Memory B cell (primary cell): Measurements from ENCODE around the gene REPIN1.

Experiments
- ATAC-seq: fragments of 150-1000 bp; cut with Tn5 transposase; 2 replicates; pipeline ENCODE4 v1.10.0; 2021; ENCODE audit warnings: low read depth, mild to moderate bottlenecking, moderate library complexity
- DNase-seq, 2 donors: peaks; one replicate each; pipeline ENCODE4 v3.0.0; 2022; ENCODE audit warnings: low spot score in 2 of 2
- H3K27ac Mint-ChIP-seq: one replicate; pipeline ENCODE4 v1.8.0; 2022; ENCODE audit warnings: mild to moderate bottlenecking, moderate library complexity, mixed read lengths
- H3K27me3 Mint-ChIP-seq: one replicate; pipeline ENCODE4 v1.8.0; 2022; ENCODE audit warnings: mixed read lengths
- H3K36me3 Mint-ChIP-seq: one replicate; pipeline ENCODE4 v1.8.0; 2022; ENCODE audit warnings: mild to moderate bottlenecking, mixed read lengths
- H3K4me1 Mint-ChIP-seq: one replicate; pipeline ENCODE4 v1.8.0; 2022; ENCODE audit warnings: mixed read lengths
- H3K4me3 Mint-ChIP-seq: one replicate; pipeline ENCODE4 v1.8.0; 2022; ENCODE audit warnings: mild to moderate bottlenecking, moderate library complexity, mixed read lengths
- H3K9me3 Mint-ChIP-seq: one replicate; pipeline ENCODE4 v1.8.0; 2022; ENCODE audit warnings: mixed read lengths

The REPIN1 gene

DNA sequence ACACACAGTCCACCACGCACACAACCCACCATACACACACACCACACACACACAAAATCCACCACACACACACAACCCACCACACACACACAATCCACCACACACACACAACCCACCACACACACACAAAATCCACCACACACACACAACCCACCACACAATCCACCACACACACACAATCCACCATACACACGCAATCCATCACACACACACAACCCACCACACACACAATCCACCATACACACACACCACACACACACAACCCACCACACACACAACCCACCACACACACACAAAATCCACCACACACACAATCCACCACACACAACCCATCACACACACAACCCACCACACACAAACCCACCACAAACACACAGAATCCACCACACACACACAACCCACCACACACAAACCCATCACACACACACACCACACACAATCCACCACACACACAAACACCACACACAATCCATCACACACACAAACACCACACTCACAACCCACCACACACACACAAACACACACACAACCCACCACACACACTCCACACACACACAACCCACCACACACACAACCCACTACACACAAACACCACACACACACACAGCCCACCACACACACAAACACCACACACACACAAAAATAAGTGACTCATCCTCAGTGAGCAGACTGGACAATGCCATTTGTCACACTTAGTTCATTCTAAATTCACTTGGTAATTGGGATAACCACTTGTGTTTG, 8.8 kb upstream of the REPIN1 start:
- H3K36me3 Mint-ChIP-seq: no peaks in the 10 kb centered on the region
- no peak for ATAC-seq
- H3K27ac Mint-ChIP-seq: peak overlapping the region; percentile 93
- no peak overlapping the region for H3K4me3 Mint-ChIP-seq
- peaks cover 29% of the 10 kb centered on the region for H3K4me1 Mint-ChIP-seq
- peaks cover 3% of the 10 kb centered on the region for H3K27me3 Mint-ChIP-seq
- H3K9me3 Mint-ChIP-seq: no peaks in the 10 kb centered on the region
- no peak for DNase-seq

GRCh38 chr7:150360363-150361058, 8.1 kb upstream of the REPIN1 start:
- H3K36me3 Mint-ChIP-seq: no peaks in the 10 kb centered on the region
- no peak overlapping the region for H3K4me3 Mint-ChIP-seq
- peak overlapping the region; percentile 93 for H3K27ac Mint-ChIP-seq
- H3K9me3 Mint-ChIP-seq: no peaks in the 10 kb centered on the region
- peaks cover 30% of the 10 kb centered on the region for H3K4me1 Mint-ChIP-seq
- DNase-seq: no peak
- H3K27me3 Mint-ChIP-seq: peaks cover 3% of the 10 kb centered on the region
- no peak for ATAC-seq

GRCh38 chr7:150361402-150361801, 7.2 kb upstream of the REPIN1 start:
- Mint-ChIP-seq H3K9me3 (no peaks in the 10 kb centered on the region), H3K4me1 (peaks cover 39% of the 10 kb centered on the region), H3K36me3 (no peaks in the 10 kb centered on the region), H3K27me3 (peaks cover 3% of the 10 kb centered on the region), H3K4me3 (no peak overlapping the region), H3K27ac (no peak overlapping the region)
- DNase-seq: no peak
- no peak for ATAC-seq

- Mint-ChIP-seq H3K4me1 (peaks cover 39% of the 10 kb centered on the region), H3K36me3 (no peaks in the 10 kb centered on the region), H3K27me3 (peaks cover 3% of the 10 kb centered on the region), H3K27ac (peak overlapping the region; percentile 28), H3K9me3 (no peaks in the 10 kb centered on the region), H3K4me3 (no peak overlapping the region)
- ATAC-seq (no peak), DNase-seq (no peak)
Observed at GRCh38 chr7:150361807-150362621, 6.6 kb upstream of the REPIN1 start.

GRCh38 chr7:150363370-150363769, 5.3 kb upstream of the REPIN1 start:
- DNase-seq (no peak), ATAC-seq (no peak)
- H3K4me1 Mint-ChIP-seq: peaks cover 34% of the 10 kb centered on the region
- H3K9me3 Mint-ChIP-seq: no peaks in the 10 kb centered on the region
- H3K27ac Mint-ChIP-seq: peak overlapping the region; percentile 100
- H3K36me3 Mint-ChIP-seq: no peaks in the 10 kb centered on the region
- H3K27me3 Mint-ChIP-seq: peaks cover 3% of the 10 kb centered on the region
- H3K4me3 Mint-ChIP-seq: no peak overlapping the region

GRCh38 chr7:150363872-150364271, 4.8 kb upstream of the REPIN1 start:
- ATAC-seq (peak; percentile 18), DNase-seq (no peak)
- Mint-ChIP-seq H3K27ac (peak overlapping the region; percentile 100), H3K36me3 (no peaks in the 10 kb centered on the region), H3K4me3 (peak overlapping the region; percentile 39), H3K9me3 (no peaks in the 10 kb centered on the region), H3K27me3 (peaks cover 3% of the 10 kb centered on the region), H3K4me1 (peaks cover 34% of the 10 kb centered on the region)

- Mint-ChIP-seq H3K9me3 (no peaks in the 10 kb centered on the region), H3K27ac (peak overlapping the region; percentile 100), H3K36me3 (no peaks in the 10 kb centered on the region), H3K4me3 (no peak overlapping the region), H3K27me3 (no peaks in the 10 kb centered on the region), H3K4me1 (peaks cover 30% of the 10 kb centered on the region)
- no peak for ATAC-seq
- no peak for DNase-seq
Observed at GRCh38 chr7:150365194-150365593, 3.4 kb upstream of the REPIN1 start.

DNA sequence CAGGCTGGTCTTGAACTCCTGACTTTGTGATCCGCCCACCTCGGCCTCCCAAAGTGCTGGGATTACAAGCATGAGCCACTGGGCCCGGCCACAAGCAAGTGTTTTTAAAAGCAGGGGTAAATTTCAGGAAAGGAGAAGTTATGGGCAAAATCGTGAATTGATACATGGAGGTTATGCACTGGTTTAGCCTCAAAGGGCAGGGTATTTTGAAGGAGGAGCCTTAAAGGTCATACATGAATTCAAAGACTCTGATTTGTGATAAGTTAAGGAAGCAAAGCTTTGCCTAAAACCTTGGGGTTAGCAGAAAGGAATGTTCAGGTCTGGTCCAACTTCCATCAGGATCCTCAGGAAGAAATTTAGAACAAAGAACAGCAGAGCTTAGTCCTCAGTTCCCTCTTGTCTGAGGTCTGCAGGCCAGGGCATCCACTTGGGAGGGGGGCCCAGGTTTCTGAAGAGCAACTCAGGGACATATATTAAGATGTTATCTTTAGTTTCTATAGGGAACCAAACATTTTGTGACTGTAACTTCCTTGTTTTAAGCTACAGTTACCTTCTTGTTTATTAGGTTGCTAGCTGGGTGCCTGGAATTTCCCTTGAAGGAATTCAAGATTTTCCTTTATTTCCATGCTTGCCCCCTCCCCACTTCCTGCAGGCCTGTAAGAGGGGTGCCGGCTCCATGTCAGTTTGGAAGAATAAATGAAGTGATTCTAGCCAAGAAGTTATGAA, 2.8 kb upstream of the REPIN1 start:
- H3K27me3 Mint-ChIP-seq: no peaks in the 10 kb centered on the region
- peaks cover 34% of the 10 kb centered on the region for H3K4me1 Mint-ChIP-seq
- peak overlapping the region; percentile 100 for H3K27ac Mint-ChIP-seq

GRCh38 chr7:150367677-150368095, 936 bp upstream of the REPIN1 start:
- H3K9me3 Mint-ChIP-seq: no peaks in the 10 kb centered on the region
- no peaks in the 10 kb centered on the region for H3K27me3 Mint-ChIP-seq
- H3K27ac Mint-ChIP-seq: peak overlapping the region; percentile 100
- ATAC-seq: no peak
- peak overlapping the region; percentile 94 for H3K4me3 Mint-ChIP-seq
- DNase-seq: no peak
- H3K36me3 Mint-ChIP-seq: peaks cover 2% of the 10 kb centered on the region
- H3K4me1 Mint-ChIP-seq: peaks cover 34% of the 10 kb centered on the region

More for the DNA sequence above, 2.8 kb upstream of the REPIN1 start:
- Mint-ChIP-seq H3K4me3 (peak overlapping the region; percentile 66), H3K36me3 (no peaks in the 10 kb centered on the region), H3K9me3 (no peaks in the 10 kb centered on the region)
- peak; percentile 53 for ATAC-seq
- DNase-seq: peak; percentile 58 to 67

DNA sequence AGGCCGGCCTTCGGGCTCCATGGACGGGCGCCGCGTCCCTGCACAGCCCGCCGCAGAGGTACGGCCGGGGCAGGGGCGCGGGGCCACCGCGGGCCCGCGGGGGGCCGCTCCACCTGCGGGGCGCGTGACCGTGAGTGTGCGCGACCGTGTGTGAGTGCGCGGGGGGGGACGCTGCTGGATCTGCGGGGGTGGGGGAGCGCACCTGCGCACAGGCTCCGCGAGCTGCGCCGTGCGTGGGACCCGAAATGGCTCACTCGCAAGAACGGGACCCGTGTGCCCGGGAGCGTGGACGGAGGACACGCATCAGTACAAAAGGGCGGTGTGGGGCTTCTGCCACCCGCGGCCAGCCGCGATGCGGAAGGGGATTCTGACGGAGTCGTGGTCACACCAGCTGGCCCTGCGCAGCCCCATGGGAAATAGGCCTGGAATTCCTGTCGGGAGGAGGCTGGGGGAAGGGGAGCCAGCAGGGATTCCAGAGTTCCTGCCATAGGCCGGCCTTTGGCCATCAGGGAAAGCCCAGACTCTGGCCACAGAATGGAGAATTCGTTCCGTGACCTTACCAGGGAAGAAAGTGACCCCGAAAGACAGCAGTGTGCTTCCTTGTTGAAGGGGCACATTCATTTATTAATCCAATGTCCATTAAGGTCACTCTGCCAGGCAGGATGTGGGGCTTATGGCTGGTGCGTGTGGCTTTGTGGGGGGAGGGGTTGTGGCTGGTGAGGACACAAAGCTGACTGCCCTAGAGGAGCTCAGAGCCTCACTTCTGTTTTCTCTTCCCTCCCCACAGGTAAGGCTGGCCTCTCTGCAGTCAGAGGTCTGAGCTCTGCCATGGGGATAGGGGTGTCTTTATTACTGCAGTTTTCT, 494 bp downstream of the REPIN1 start:
- Mint-ChIP-seq H3K27ac (peak overlapping the region; percentile 100), H3K36me3 (peaks cover 3% of the 10 kb centered on the region), H3K27me3 (no peaks in the 10 kb centered on the region), H3K4me1 (peaks cover 39% of the 10 kb centered on the region), H3K9me3 (no peaks in the 10 kb centered on the region), H3K4me3 (peak overlapping the region; percentile 94)
- DNase-seq (peak; percentile 63 to 68), ATAC-seq (peak; percentile 47)

DNA sequence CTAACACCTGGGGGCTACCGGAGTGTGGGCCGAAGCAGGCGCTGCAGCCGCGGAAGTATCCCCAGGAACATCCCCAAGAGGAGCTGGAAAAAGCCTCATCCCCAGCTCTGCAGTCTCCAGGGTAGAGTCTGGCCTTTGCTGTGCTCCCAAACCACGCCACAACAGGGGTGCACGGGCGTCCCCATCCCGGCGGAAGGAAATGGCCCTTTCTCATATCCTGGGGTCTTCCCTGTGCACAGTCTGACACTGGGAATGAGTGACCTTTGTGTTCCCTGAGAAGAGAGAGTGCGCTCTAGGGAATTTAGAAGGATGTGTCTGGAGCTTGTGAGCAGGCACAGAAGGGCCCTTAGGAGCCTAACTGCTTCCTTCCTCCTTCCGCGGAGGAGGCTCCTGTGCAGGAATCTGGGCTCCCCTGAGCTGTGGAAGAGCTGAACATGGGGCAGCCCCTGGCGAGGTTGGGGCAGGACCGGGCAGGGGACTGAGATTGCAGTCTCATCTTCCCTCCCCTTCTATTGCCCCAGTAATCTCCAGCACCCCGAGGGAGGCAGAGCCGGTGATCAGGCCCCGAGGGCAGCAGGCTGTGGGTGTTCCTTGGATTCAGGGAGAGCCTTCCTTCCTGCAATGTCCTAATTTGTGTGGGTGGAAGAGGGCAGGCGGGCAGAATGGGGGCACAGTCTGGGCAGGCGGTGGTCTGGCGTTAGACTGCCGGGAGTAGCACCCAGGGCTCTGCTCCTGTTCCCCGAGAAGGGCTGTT, 1.3 kb downstream of the REPIN1 start:
- Mint-ChIP-seq H3K36me3 (peaks cover 3% of the 10 kb centered on the region), H3K27me3 (no peaks in the 10 kb centered on the region), H3K4me1 (peaks cover 41% of the 10 kb centered on the region), H3K4me3 (peak overlapping the region; percentile 94), H3K27ac (peak overlapping the region; percentile 100), H3K9me3 (no peaks in the 10 kb centered on the region)
- ATAC-seq: no peak
- DNase-seq: no peak

- peak overlapping the region; percentile 100 for H3K27ac Mint-ChIP-seq
- no peak for ATAC-seq
- no peaks in the 10 kb centered on the region for H3K27me3 Mint-ChIP-seq
- H3K36me3 Mint-ChIP-seq: peaks cover 3% of the 10 kb centered on the region
- peaks cover 40% of the 10 kb centered on the region for H3K4me1 Mint-ChIP-seq
- no peak for DNase-seq
- no peak overlapping the region for H3K4me3 Mint-ChIP-seq
- no peaks in the 10 kb centered on the region for H3K9me3 Mint-ChIP-seq
Observed at GRCh38 chr7:150370612-150371071, 2.0 kb downstream of the REPIN1 start.
